DMS114 treated with DMSO at 0.1 percent for 48 hours (cell line): Measurements from ENCODE around the gene SAP30.

ENCODE experiments used
- DNase-seq: peaks from one replicate; lab custom pipeline; 2025; ENCODE audit not compliant: unreplicated experiment; lab: John Stamatoyannopoulos, UW

SAP30 gene

DNA sequence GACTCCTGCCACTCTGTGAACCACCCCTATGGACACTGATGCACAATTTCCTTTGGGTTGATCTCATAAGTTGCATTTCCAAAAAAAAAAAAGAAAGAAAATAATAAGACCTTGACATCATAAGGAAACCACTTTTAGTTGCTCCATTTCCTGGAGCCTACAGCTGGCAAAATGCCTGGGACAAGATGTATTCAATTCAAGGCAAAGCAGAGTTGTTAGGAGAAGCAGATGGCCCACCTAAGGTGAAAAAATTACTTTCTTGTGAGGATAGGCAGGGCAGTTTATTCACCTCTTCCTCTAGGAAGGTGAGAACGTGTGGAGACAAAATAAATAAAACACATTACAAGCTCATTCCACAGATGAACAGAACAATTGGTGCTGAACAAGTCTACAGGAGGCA lies 42.3 kb downstream of the SAP30 start:
- DNase-seq: no peak

DNA sequence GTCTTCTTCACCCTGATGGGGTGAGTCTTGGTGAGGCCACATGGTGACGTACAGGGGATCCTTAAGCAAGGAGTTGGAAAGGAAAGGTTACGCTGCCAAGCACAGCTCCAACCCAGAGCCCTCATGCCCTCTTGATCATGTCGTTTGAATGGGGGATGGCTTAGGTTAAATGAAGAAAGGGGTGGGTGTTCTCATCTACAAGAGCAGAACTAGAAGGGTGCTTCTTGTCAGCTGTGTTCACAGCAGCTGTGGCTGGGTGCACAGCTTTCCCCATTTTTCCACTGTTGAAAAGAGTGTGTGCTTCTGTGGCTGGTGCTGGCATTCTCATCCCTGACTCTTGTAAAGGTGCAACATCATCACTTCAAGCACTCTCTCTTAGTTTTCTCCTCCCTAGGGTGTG lies 43.7 kb downstream of the SAP30 start:
- DNase-seq: no peak

DNA sequence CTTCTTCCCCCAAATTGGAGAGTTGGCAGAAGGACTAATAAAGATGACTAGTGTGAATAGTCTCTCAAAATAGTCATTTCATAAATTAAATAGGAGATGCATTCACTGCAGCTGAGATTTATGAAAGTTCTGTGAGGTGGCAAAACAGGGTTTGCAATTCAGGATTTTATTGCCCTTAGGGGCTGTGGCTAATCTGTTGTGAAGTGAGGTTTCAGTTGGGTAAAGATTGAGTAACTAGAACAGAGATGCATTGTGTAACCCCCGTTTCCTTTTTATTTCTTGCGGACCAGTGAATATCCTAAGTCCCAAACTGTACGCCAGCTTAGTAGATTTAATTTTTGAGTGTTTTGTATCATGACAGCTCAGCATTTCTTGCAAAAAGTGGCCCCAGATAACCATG lies 44.3 kb downstream of the SAP30 start:
- DNase-seq: no peak

GRCh38 chr4:173415885-173416653 lies 45.3 kb downstream of the SAP30 start:
- peak; percentile 31 for DNase-seq

- DNase-seq: no peak
Measured at GRCh38 chr4:173417833-173418232, 47.1 kb downstream of the SAP30 start.

- DNase-seq: no peak
Measured at GRCh38 chr4:173418639-173419038, 47.9 kb downstream of the SAP30 start.

DNA sequence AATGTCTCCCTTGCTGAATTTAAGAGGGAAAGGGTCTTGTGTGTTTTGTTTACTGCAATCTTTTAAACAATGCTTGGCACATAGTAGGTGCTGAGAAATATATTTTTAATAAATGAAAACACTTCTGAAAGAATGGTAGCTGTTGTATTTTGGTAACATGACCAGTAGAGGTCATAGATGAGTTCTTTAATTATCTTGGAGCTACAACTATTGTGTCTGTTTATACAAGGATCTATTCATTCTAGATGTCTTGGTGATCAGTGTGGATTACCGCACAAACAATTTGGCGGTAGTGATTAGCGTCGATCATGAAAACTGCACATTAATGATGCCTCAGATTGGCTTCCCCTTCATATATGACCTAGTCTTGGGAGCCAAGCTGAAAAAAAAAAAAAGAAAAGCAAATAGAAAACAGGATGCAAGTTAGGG lies 49.6 kb downstream of the SAP30 start:
- no peak for DNase-seq

DNA sequence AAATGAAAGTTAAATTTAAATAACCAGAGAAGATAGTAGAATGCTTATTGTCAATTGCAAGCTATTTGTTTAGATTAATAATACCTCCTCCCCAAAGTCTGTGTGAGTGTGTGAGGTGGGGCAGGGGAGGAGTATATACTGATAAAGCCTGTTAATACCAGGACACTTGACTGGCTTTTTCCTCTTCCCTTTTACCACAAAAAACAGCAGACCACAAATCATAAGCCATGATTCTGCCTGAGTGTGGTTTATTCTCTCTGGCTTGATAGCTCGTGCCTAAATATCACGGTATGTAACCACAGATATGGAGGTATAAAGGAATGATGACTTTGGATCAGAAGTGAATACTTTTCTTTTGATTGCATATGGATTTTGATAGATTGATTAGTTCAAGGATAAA lies 50.0 kb downstream of the SAP30 start:
- no peak for DNase-seq

GRCh38 chr4:173424899-173425805 lies 54.4 kb downstream of the SAP30 start:
- DNase-seq: no peak

DNA sequence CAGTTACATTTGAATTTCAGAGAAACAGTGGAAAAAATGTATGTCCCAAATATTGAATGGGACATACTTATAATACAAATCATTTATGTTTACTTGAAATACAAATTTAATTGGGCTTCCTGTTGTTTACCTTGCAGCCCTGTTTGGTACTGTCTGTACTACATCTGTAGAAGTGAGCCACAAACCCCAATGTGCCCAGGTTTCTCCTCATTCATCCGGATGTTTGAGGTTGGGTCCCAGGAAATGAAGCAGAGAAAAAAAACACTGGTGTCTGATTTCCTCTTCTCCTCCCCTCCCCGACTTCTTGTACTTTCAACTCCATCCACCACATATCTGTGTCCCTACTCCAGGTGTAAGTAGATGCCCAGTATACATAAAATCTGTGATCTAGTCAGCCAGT lies 55.3 kb downstream of the SAP30 start:
- DNase-seq: no peak
